Duodenal mucosa (tissue), 2 donors: Measurements from ENCODE around the gene XPA.
"Not testable (repeated sequence)": the region's sequence is repeated elsewhere in the genome, so short reads cannot be mapped to it uniquely, and the experiment has no call there.

ENCODE experiments used
- H3K27ac ChIP-seq: one replicate; pipeline ENCODE4 v1.7.0; 2013; ENCODE audit warnings: low read depth, low read length
- H3K27me3 ChIP-seq, 2 donors: one replicate each; pipeline ENCODE4 v1.7.0; 2013; ENCODE audit warnings: low read length in 2 of 2, control low read depth in 1 of 2; ENCODE audit not compliant: insufficient read depth in 2 of 2, control insufficient read depth in 1 of 2
- H3K36me3 ChIP-seq, 2 donors: one replicate each; pipeline ENCODE4 v1.7.0; 2013; ENCODE audit warnings: low read length in 2 of 2, control low read depth in 1 of 2; ENCODE audit not compliant: insufficient read depth in 2 of 2, control insufficient read depth in 1 of 2
- H3K4me1 ChIP-seq, 2 donors: one replicate each; pipeline ENCODE4 v1.7.0; 2013; ENCODE audit warnings: low read length in 2 of 2, control low read depth in 1 of 2; ENCODE audit not compliant: insufficient read depth in 2 of 2, control insufficient read depth in 1 of 2
- H3K4me3 ChIP-seq, 2 donors: one replicate each; pipeline ENCODE4 v1.7.0; 2013; ENCODE audit warnings: low read length in 2 of 2, low read depth in 1 of 2
- H3K9ac ChIP-seq, 2 donors: one replicate each; pipeline ENCODE4 v1.7.0; 2013; ENCODE audit warnings: low read length in 2 of 2, low read depth in 1 of 2
- H3K9me3 ChIP-seq, 2 donors: one replicate each; pipeline ENCODE4 v1.7.0; 2013; ENCODE audit warnings: low read length in 2 of 2, control low read depth in 1 of 2; ENCODE audit not compliant: control insufficient read depth in 1 of 2

Gene XPA

GRCh38 chr9:97704345-97704677 lies 7.2 kb upstream of the XPA start:
- Histone ChIP-seq H3K9ac (no peak overlapping the region), H3K4me3 (no peak overlapping the region), H3K9me3 (no peaks in the 10 kb centered on the region), H3K36me3 (no peaks in the 10 kb centered on the region), H3K27ac (no peak overlapping the region), H3K27me3 (no peaks in the 10 kb centered on the region), H3K4me1 (no peaks in the 10 kb centered on the region)

DNA sequence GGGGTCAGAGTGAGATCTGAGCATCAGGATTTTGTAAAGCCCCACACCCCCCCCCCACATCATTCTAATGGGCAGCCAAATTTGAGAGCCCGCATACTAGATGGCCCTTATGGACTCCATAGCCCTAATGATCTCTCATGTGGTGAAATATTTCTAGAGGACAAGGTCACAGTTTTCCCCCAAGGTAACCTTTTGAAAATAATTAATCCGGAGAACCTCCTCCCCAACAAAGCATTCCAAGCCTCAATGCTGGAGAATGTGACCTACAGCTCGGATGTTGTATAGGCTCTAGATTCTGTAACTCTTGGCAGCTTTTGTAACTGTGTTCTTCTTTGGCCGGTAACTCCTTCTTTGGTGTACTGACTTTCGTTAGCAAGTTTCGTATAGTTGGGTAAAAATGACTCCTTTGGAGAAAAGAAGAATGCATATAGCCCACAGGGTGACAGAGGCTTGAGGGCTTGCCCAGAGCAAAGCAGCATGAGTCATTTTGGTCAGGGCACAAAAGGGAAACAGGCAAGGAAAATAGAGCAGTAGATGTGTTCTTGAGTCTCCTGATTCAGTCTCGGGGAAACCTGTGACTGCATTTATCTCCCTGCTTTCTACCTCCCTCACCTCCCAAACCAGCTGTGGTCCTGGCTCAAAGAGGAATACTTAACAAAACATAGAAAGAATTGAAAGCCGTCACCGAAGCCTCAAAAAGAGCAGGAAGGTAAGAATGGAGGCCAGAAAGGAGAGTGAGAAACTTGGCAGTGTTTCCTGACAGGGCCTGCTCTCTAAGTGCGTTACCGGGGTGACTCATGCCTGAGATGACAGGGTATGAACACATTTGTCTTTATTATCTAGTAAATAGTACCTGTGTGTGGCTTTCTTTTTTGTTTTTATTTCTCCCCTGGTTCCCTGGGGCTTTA lies 6.6 kb upstream of the XPA start:
- Histone ChIP-seq H3K4me3 (no peak overlapping the region), H3K9ac (no peak overlapping the region), H3K36me3 (no peaks in the 10 kb centered on the region), H3K27me3 (no peaks in the 10 kb centered on the region), H3K9me3 (no peaks in the 10 kb centered on the region), H3K27ac (peak overlapping the region; percentile 14), H3K4me1 (no peaks in the 10 kb centered on the region)

- not testable (repeated sequence) for H3K4me3 ChIP-seq, H3K36me3 ChIP-seq, H3K27ac ChIP-seq, H3K9me3 ChIP-seq, H3K27me3 ChIP-seq, H3K9ac ChIP-seq
- H3K4me1 ChIP-seq, result peaks cover 12 to 23% of the 10 kb centered on the region in 2 donors
These were observed 2.7 kb upstream of the XPA start for GRCh38 chr9:97699824-97700223.

DNA sequence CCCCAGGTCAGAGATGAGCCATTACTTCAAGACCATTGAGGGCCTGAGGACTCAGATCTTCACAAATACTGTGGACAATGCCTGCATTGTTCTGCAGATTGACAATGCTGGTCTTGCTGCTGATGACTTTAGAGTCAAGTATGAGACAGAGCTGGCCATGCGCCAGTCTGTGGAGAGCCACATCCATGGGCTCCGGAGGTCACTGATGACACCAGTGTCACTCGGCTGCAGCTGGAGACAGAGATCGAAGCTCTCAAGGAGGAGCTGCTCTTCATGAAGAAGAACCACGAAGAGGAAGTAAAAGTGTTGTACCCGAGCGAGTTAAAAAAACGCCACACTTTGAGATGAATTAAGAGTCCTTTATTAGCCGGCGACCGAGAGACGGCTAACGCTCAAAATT lies 2.1 kb upstream of the XPA start:
- H3K9ac ChIP-seq, H3K4me3 ChIP-seq, H3K27me3 ChIP-seq, H3K27ac ChIP-seq, H3K9me3 ChIP-seq, H3K36me3 ChIP-seq: not testable (repeated sequence)
- peaks cover 17 to 28% of the 10 kb centered on the region in 2 donors for H3K4me1 ChIP-seq

DNA sequence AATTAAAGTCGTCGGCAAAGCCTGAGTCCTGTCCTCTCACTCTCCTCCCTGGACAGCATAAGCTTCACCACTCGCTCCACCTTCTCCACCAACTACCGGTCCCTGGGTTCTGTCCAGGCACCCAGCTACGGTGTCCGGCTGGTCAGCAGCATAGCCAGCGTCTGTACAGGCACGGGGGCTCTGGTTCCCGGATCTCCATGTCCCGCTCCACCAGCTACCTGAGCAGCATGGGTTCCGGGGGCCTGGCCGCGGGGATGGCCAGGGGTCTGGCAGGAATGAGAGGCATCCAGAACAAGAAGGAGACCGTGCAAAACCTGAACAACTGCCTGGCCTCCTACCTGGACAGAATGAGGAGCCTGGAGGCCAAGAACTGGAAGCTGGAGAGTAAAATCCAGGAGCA lies 1.7 kb upstream of the XPA start:
- H3K36me3 ChIP-seq, result no peaks in the 10 kb centered on the region
- peaks cover 20 to 32% of the 10 kb centered on the region in 2 donors for H3K4me1 ChIP-seq
- H3K4me3 ChIP-seq, result no peak overlapping the region
- H3K27me3 ChIP-seq, result no peaks in the 10 kb centered on the region
- no peak overlapping the region for H3K27ac ChIP-seq
- no peak overlapping the region for H3K9ac ChIP-seq
- no peaks in the 10 kb centered on the region for H3K9me3 ChIP-seq

DNA sequence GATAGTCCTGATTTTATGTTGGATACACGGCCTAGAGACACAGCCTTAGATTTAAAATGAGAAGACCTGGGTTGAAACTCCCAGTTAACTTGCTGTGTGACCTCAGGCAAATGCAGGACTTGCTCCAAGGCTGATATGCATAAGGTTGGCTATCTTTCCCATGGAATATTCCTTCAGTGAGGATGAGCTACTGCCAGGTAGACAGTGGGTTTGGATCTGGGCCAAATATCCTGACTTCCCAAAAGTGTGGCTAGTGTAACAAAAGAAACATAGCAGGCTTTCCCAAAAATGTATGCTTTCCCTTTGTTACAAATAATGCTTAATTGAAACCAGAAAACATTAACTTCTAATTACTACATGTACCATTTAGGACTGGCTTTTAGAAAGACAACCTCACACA lies 697 bp upstream of the XPA start:
- Histone ChIP-seq H3K4me3 (peak overlapping the region; percentile 84 to 86), H3K9me3 (no peaks in the 10 kb centered on the region), H3K27ac (no peak overlapping the region), H3K9ac (peak overlapping the region; percentile 70 to 91), H3K4me1 (peaks cover 20 to 32% of the 10 kb centered on the region in 2 donors), H3K27me3 (no peaks in the 10 kb centered on the region), H3K36me3 (no peaks in the 10 kb centered on the region)

- peaks cover 3 to 4% of the 10 kb centered on the region in 2 donors for H3K36me3 ChIP-seq
- peak overlapping the region; percentile 84 to 86 for H3K4me3 ChIP-seq
- H3K9me3 ChIP-seq, result no peaks in the 10 kb centered on the region
These were observed 941 bp downstream of the XPA start for GRCh38 chr9:97695995-97696802.

GRCh38 chr9:97695390-97695789 lies 1.8 kb downstream of the XPA start:
- no peaks in the 10 kb centered on the region for H3K9me3 ChIP-seq
- no peaks in the 10 kb centered on the region for H3K27me3 ChIP-seq
- peak overlapping the region; percentile 84 to 86 for H3K4me3 ChIP-seq
- no peak overlapping the region for H3K27ac ChIP-seq
- H3K9ac ChIP-seq, result peak overlapping the region in 1 of 2 donors; percentile 70
- peaks cover 20 to 32% of the 10 kb centered on the region in 2 donors for H3K4me1 ChIP-seq
- peaks cover 4 to 9% of the 10 kb centered on the region in 2 donors for H3K36me3 ChIP-seq

More at GRCh38 chr9:97695995-97696802, 941 bp downstream of the XPA start:
- Histone ChIP-seq H3K27me3 (no peaks in the 10 kb centered on the region), H3K4me1 (peaks cover 20 to 32% of the 10 kb centered on the region in 2 donors), H3K27ac (peak overlapping the region; percentile 86), H3K9ac (peak overlapping the region; percentile 70 to 91)

- Histone ChIP-seq H3K9ac (peak overlapping the region in 1 of 2 donors; percentile 7), H3K4me1 (peaks cover 24 to 33% of the 10 kb centered on the region in 2 donors), H3K4me3 (peak overlapping the region; percentile 22 to 84)
These were observed 2.4 kb downstream of the XPA start for GRCh38 chr9:97694769-97695168.

More at GRCh38 chr9:97694769-97695168, 2.4 kb downstream of the XPA start:
- no peak overlapping the region for H3K27ac ChIP-seq
- H3K36me3 ChIP-seq, result peaks cover 4 to 12% of the 10 kb centered on the region in 2 donors
- H3K9me3 ChIP-seq, result no peaks in the 10 kb centered on the region
- no peaks in the 10 kb centered on the region for H3K27me3 ChIP-seq
